Karpas-422 (cell line): Measurements from ENCODE around the gene MCM3AP. TPM values are rescaled to one million over a fixed set of nuclear protein-coding genes. Genes with fewer than 3 reads are reported as not detected.

Experiments
- DNase-seq: peaks from one replicate; pipeline ENCODE4 v3.0.0-alpha.2; 2015
- H2AFZ ChIP-seq: fragments of 200-600 bp; sonication (generic); 2 replicates; pipeline ENCODE4 v1.6.1; 2014; ENCODE audit warnings: antibody characterized with exemption, low read length, mixed read lengths
- H3K27ac ChIP-seq: fragments of 200-600 bp; sonication (generic); 2 replicates; pipeline ENCODE4 v1.5.1; 2014; ENCODE audit warnings: mild to moderate bottlenecking, low read length, moderate library complexity
- H3K27me3 ChIP-seq: fragments of 200-600 bp; sonication (generic); 2 replicates; pipeline ENCODE4 v1.6.1; 2014; ENCODE audit warnings: low read length, mixed read lengths
- H3K36me3 ChIP-seq: fragments of 200-600 bp; sonication (generic); 2 replicates; pipeline ENCODE4 v1.6.1; 2014; ENCODE audit warnings: low read length, mixed read lengths; ENCODE audit not compliant: insufficient read depth
- H3K4me1 ChIP-seq: fragments of 200-600 bp; sonication (generic); 2 replicates; pipeline ENCODE4 v1.6.1; 2014; ENCODE audit warnings: mild to moderate bottlenecking, low read length, mixed read lengths
- H3K4me2 ChIP-seq: fragments of 200-600 bp; sonication (generic); 2 replicates; pipeline ENCODE4 v1.6.1; 2014; ENCODE audit warnings: low read length, low read depth, mild to moderate bottlenecking; ENCODE audit not compliant: poor library complexity, severe bottlenecking
- H3K4me3 ChIP-seq: fragments of 200-600 bp; sonication (generic); 2 replicates; pipeline ENCODE4 v1.5.1; 2014; ENCODE audit warnings: mild to moderate bottlenecking, antibody characterized with exemption, low read length, mixed read lengths
- H3K79me2 ChIP-seq: fragments of 200-600 bp; sonication (generic); 2 replicates; pipeline ENCODE4 v1.6.1; 2014; ENCODE audit warnings: mild to moderate bottlenecking, low read length, mixed read lengths
- H3K9ac ChIP-seq: fragments of 200-600 bp; sonication (generic); 2 replicates; pipeline ENCODE4 v1.6.0; 2014; ENCODE audit warnings: low read length
- H3K9me2 ChIP-seq: fragments of 200-600 bp; sonication (generic), shearing (Covaris generic); replicated peaks from 2 replicates; pipeline ENCODE4 v1.6.0; 2014; ENCODE audit warnings: mild to moderate bottlenecking, low read length, moderate library complexity; ENCODE audit not compliant: insufficient read depth
- H3K9me3 ChIP-seq: fragments of 300-700, 200-600 bp; sonication (generic); 2 replicates; pipeline ENCODE4 v1.6.1; 2014; ENCODE audit warnings: low read length, mixed read lengths
- H4K20me1 ChIP-seq: fragments of 200-600 bp; sonication (generic); 2 replicates; pipeline ENCODE4 v1.6.1; 2014; ENCODE audit warnings: mild to moderate bottlenecking, antibody characterized with exemption, low read length, low read depth; ENCODE audit not compliant: insufficient read depth
- total RNA-seq: library from RNA; depleted of rRNA; stranded (reverse); fragments of >200 nt; shearing (Covaris generic); gene quantifications from 2 replicates; pipeline ENCODE4 v1.2.3, GENCODE V29; 2014; ENCODE audit warnings: low replicate concordance

The MCM3AP gene
- total RNA-seq, 1 experiment from 2014 or later = 60.5 TPM

DNA sequence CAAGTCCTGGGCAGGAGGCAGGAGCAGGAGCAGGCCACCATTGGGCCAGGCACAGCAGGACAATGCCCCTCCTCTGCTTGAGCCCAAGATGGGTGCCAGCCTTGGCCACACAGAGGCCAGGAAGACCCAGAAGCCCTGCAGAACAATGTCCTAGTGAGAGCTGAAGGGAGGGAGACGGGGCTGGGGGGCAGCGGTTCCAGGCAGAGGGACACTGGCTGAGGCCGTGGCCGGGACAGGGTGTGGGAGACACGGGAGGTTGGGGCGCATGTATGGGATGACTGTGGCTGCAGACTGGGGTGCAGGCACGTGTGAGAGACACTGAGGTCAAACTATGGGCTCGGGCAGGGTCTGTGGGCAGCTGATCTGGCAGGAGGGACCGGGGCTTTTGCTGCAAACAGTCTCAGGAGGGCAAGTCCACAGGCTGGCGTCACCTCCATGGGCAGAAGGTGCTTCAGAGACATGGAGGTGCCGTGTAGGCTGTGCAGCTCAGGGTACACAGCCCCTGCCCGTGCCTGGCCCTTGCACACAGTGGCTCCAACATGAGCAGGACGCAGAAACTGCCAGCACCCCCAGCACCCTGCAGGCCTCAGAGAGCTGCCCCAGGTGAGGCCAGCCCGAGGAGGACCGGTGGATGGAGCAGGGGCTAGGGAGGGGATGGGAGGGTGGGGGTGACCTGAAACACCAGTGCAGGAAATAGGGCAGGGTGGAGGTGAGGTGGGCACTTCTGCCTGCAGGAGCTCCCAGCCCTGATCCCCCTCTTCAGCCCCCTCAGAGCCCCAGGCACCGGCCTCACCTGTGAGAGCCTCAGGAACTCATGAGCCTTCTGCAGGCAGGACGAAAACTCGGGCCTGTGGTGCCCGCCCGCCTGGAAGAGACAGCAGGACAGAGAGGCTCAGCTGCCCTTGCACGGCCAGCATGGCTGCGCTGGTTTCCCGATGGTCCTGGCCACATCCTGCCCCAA is 76.4 kb downstream of the MCM3AP start:
- Histone ChIP-seq H2AFZ (no peak overlapping the region), H3K9ac (no peak overlapping the region), H3K4me1 (no peaks in the 10 kb centered on the region), H3K36me3 (no peaks in the 10 kb centered on the region; the same call in none of the 2 replicates), H3K9me3 (no peaks in the 10 kb centered on the region), H3K9me2 (no peaks in the 10 kb centered on the region), H4K20me1 (no peaks in the 10 kb centered on the region), H3K27ac (no peak overlapping the region), H3K79me2 (no peaks in the 10 kb centered on the region), H3K27me3 (no peaks in the 10 kb centered on the region), H3K4me2 (no peak overlapping the region), H3K4me3 (no peak overlapping the region)
- DNase-seq = no peak

DNA sequence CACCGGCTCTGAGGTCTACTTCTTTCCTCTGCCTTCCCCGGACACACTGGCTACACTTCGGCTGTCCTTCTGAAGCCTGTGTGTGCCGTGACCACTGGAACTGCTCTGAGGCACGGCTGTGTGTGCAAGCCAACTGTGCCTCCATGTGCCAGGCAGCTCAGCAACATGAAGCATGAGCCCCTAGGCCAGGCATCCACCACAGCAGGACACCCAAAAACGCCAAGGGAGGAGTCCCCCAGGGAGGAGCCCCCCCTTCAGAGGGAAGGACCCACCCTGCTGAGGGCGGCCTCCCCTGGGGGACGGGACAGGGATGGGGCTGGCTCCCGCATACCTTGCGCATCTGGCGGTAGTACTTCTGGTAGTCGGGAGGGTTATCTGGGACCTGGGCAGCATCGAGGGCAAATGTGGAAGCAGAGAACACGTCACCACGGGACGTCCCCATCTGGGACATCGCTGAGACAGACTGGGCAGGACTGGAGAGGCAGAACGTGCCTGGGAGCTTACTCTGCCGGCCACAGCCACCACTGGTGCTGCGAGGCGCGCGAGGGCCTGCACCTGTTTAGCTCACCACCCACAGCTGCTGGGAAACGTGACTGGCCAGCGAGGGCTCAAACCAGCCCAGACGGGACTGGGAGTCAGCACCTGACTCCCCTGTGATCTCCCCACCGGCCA is 77.4 kb downstream of the MCM3AP start:
- Histone ChIP-seq H3K36me3 (peaks cover 6% of the 10 kb centered on the region), H3K9ac (no peak overlapping the region)

DNA sequence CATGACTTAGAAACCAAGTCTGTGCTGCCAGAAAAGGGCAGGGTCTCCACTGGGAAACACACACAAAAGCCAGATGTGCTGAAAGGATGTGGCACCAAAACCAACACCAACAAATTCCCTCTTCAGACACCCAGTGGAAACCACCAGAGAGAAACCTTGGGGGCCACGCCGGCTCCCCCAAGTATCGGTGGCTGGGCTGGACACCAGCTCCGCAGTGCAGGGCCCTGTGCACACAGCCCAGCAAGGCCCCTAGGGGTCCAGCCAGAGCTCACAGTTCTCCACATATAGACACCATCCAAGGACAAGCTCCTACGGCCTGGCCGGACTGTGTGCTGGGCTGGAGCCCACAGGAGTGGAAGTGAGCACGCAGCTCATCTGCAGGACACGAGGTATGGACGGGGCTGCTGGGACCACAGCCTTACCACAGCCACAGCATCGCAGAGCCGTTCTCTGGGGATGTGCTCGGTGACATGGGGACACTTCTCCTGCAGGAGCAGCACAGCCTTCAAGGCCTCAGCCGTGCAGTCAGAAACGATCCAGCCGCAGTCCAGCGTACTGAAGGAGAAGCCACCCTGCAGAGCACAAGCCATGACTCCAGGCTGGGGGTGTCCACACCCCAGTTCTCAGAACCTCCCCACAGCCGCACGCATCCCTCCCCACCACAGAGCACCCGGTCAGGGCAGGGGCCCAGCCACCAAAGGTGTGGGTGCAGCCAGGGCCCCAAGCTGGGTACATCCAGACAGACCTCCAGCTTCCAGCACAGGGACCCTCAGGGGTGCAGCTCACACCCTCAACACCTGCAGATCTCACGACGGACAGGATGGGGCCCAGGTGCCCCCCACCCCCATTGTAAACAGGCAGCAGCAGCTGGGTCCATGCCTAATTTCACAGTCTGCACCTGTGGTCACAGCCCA is 78.1 kb downstream of the MCM3AP start:
- H3K27ac ChIP-seq = no peak overlapping the region
- H3K9me3 ChIP-seq = no peaks in the 10 kb centered on the region
- H3K4me3 ChIP-seq = no peak overlapping the region
- H3K36me3 ChIP-seq = peaks cover 12% of the 10 kb centered on the region
- no peaks in the 10 kb centered on the region for H3K9me2 ChIP-seq
- H3K27me3 ChIP-seq = no peaks in the 10 kb centered on the region
- H3K4me2 ChIP-seq = no peak overlapping the region
- H3K79me2 ChIP-seq = no peaks in the 10 kb centered on the region
- DNase-seq = no peak
- H2AFZ ChIP-seq = no peak overlapping the region
- H3K4me1 ChIP-seq = no peaks in the 10 kb centered on the region
- no peak overlapping the region for H3K9ac ChIP-seq
- H4K20me1 ChIP-seq = no peaks in the 10 kb centered on the region

More for the DNA sequence above, 77.4 kb downstream of the MCM3AP start:
- no peaks in the 10 kb centered on the region for H3K27me3 ChIP-seq
- no peaks in the 10 kb centered on the region for H3K79me2 ChIP-seq
- H3K4me1 ChIP-seq = no peaks in the 10 kb centered on the region
- H4K20me1 ChIP-seq = no peaks in the 10 kb centered on the region
- H3K4me2 ChIP-seq = no peak overlapping the region
- H3K9me2 ChIP-seq = no peaks in the 10 kb centered on the region
- no peak overlapping the region for H3K27ac ChIP-seq
- no peak overlapping the region for H2AFZ ChIP-seq
- no peaks in the 10 kb centered on the region for H3K9me3 ChIP-seq
- no peak for DNase-seq
- no peak overlapping the region for H3K4me3 ChIP-seq

DNA sequence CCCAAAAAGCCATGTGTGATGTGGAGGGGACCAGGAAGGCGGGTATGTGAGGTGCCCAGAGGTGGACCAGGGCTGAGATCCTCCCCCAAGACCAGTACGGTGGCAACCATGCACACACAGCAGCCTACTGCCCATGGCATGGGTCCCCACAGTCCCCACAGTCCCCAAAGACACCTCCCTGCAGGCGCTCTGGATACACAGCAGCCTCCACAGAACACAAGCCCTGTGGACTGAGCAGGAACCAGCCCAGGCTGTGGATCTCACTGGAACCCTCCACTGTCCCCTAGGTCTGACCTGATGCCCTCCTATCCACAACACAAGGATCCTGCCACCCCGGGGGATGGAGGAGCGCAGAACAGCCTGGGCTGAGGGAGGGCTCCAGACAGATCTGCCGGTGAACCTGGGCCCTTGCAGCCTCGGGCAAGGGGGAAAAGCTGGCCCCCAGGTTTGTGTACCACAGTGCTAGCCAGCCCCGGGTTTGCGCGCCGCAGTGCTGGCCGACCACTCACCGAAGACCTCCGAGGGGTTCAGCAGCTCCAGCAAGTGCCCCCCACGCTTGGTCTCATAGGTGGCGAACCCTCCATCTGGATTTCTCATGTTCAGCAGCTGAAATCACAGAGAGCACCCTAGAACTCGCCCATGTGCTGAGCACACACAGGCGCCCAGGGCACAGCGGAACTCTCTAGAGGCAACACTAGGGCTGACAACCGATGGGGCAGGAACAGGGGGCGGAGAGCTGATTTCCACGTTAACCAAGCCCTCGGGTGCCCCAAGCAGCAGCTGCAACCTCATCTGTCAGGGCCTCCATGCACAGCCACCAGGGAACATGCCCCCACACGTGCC is 79.0 kb downstream of the MCM3AP start:
- Histone ChIP-seq H2AFZ (no peak overlapping the region), H3K36me3 (peaks cover 12% of the 10 kb centered on the region), H3K27me3 (no peaks in the 10 kb centered on the region), H3K27ac (no peak overlapping the region), H3K9me2 (no peaks in the 10 kb centered on the region), H3K79me2 (no peaks in the 10 kb centered on the region), H3K4me2 (no peak overlapping the region), H3K9me3 (no peaks in the 10 kb centered on the region), H4K20me1 (no peaks in the 10 kb centered on the region), H3K4me3 (no peak overlapping the region), H3K9ac (no peak overlapping the region), H3K4me1 (no peaks in the 10 kb centered on the region)
- DNase-seq = no peak

DNA sequence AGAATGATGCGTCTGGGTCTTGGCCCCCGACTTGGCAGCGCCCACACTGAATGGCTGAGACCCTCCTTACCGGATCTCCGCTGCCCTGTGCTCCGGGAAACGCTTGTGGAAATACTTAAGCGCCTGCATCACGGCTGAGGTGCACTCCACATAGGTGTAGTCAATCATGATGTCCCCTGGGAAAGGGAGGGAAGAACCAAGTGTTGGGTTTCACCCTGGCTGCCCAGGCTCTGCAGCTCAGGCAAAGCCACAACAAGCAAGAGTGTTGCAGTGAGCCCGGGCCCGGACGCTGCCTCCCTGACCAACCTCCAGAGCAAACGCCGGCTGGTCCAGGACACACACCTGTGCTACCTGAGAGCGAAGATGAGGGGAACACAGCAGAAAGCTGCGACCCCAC is 79.6 kb downstream of the MCM3AP start:
- H4K20me1 ChIP-seq = no peaks in the 10 kb centered on the region
- no peaks in the 10 kb centered on the region for H3K4me1 ChIP-seq
- no peaks in the 10 kb centered on the region for H3K79me2 ChIP-seq
- no peaks in the 10 kb centered on the region for H3K27me3 ChIP-seq
- no peak overlapping the region for H3K9ac ChIP-seq
- H3K4me3 ChIP-seq = no peak overlapping the region
- no peak overlapping the region for H3K4me2 ChIP-seq
- no peak overlapping the region for H3K27ac ChIP-seq
- no peak overlapping the region for H2AFZ ChIP-seq
- no peak for DNase-seq
- peaks cover 12% of the 10 kb centered on the region for H3K36me3 ChIP-seq
- no peaks in the 10 kb centered on the region for H3K9me2 ChIP-seq
- H3K9me3 ChIP-seq = no peaks in the 10 kb centered on the region

DNA sequence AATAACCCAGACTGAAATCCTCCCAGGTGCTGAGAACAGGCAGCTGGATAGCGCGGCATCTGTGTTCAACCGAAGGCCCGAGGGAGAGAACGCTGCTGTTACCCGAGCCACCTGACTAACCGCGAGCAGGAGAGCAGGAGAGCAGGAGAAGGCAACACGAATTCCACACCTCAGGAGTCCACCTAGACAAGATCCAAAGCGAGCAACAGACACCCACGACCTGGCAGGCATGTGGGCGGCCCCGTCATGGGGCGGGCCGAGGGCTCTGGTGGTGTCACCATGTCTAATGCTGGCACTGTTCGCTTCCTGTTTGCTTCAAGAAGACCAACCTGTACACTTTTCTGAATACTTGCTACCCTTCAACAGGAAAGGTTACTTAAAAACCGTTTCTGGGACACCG is 80.2 kb downstream of the MCM3AP start:
- H3K9ac ChIP-seq = no peak overlapping the region
- H3K27me3 ChIP-seq = no peaks in the 10 kb centered on the region
- H2AFZ ChIP-seq = no peak overlapping the region
- H3K4me3 ChIP-seq = no peak overlapping the region
- H3K4me2 ChIP-seq = no peak overlapping the region
- H3K9me2 ChIP-seq = no peaks in the 10 kb centered on the region
- H4K20me1 ChIP-seq = no peaks in the 10 kb centered on the region
- no peaks in the 10 kb centered on the region for H3K4me1 ChIP-seq
- H3K79me2 ChIP-seq = no peaks in the 10 kb centered on the region
- H3K27ac ChIP-seq = no peak overlapping the region
- H3K36me3 ChIP-seq = peaks cover 18% of the 10 kb centered on the region
- DNase-seq = no peak
- H3K9me3 ChIP-seq = no peaks in the 10 kb centered on the region

DNA sequence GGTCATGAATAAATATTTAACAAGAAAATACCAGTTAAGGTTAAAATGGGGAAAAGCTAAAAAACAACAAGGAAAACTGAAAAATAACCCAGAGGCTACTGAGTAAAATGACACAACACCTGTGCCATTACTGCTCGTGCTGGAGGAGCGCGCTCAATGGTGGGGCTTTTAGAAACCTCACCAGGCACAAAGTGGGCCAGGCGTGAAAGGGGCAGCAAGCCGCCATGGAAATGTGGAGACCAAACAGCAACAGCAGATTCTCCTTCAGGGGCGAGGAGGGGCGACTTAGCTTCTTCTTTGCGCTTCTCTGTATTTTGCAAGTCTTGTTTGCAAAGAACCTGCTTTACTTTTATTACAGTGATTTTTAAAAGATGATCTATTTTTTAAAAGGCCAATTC is 82.2 kb downstream of the MCM3AP start:
- Histone ChIP-seq H3K9me2 (no peaks in the 10 kb centered on the region), H3K9ac (no peak overlapping the region), H2AFZ (no peak overlapping the region), H3K79me2 (peaks cover 5% of the 10 kb centered on the region), H3K27ac (no peak overlapping the region), H3K27me3 (no peaks in the 10 kb centered on the region), H3K4me3 (no peak overlapping the region), H3K36me3 (peaks cover 35% of the 10 kb centered on the region), H4K20me1 (no peaks in the 10 kb centered on the region), H3K4me2 (no peak overlapping the region), H3K9me3 (no peaks in the 10 kb centered on the region), H3K4me1 (no peaks in the 10 kb centered on the region)
- DNase-seq = no peak
